SU-DHL-6 (cell line): ENCODE results near the gene PUS10.

Experiments
- H2AFZ ChIP-seq: fragments of 200-600 bp; sonication (generic); 2 replicates; pipeline ENCODE4 v1.6.1; 2014; ENCODE audit warnings: low read depth, mild to moderate bottlenecking, moderate library complexity, mixed read lengths, antibody characterized with exemption, low read length; ENCODE audit not compliant: severe bottlenecking
- H3F3A ChIP-seq: fragments of 200-600 bp; shearing (Covaris generic); 2 replicates; pipeline ENCODE4 v1.6.0; 2016; ENCODE audit warnings: antibody characterized with exemption, mild to moderate bottlenecking; ENCODE audit not compliant: insufficient read depth
- H3K27ac ChIP-seq: fragments of 200-600 bp; sonication (generic); 2 replicates; pipeline ENCODE4 v1.5.1; 2016; ENCODE audit warnings: low read depth, mild to moderate bottlenecking, low read length, moderate library complexity, mixed read lengths
- H3K27me3 ChIP-seq: fragments of 200-600 bp; sonication (generic), shearing (Covaris generic); 2 replicates; pipeline ENCODE4 v1.6.0; 2014; ENCODE audit warnings: mild to moderate bottlenecking, low read length
- H3K36me3 ChIP-seq: fragments of 200-600 bp; sonication (generic); 2 replicates; pipeline ENCODE4 v1.6.1; 2014; ENCODE audit warnings: mild to moderate bottlenecking, low read length, mixed read lengths
- H3K4me2 ChIP-seq: fragments of 300-600, 200-600 bp; shearing (Covaris generic), sonication (generic); 2 replicates; pipeline ENCODE4 v1.6.0; 2014; ENCODE audit warnings: low read length, low read depth, mild to moderate bottlenecking; ENCODE audit not compliant: poor library complexity, severe bottlenecking
- H3K4me3 ChIP-seq: fragments of 200-600 bp; sonication (generic); 2 replicates; pipeline ENCODE4 v1.5.1; 2014; ENCODE audit warnings: antibody characterized with exemption, low read length, mild to moderate bottlenecking, mixed read lengths; ENCODE audit not compliant: insufficient read depth, poor library complexity, severe bottlenecking
- H3K79me2 ChIP-seq: fragments of 200-600 bp; sonication (generic); 2 replicates; pipeline ENCODE4 v1.6.1; 2014; ENCODE audit warnings: mild to moderate bottlenecking, low read length, moderate library complexity; ENCODE audit not compliant: insufficient read depth
- H3K9ac ChIP-seq: fragments of 200-600 bp; sonication (generic); 2 replicates; pipeline ENCODE4 v1.7.0; 2014; ENCODE audit warnings: mild to moderate bottlenecking, low read length
- H3K9me2 ChIP-seq: fragments of 200-600 bp; sonication (generic); replicated peaks from 2 replicates; pipeline ENCODE4 v1.6.1; 2014; ENCODE audit warnings: low read length; ENCODE audit not compliant: insufficient read depth
- H3K9me3 ChIP-seq: fragments of 200-600 bp; sonication (generic); 2 replicates; pipeline ENCODE4 v1.6.1; 2014; ENCODE audit warnings: low read length, mixed read lengths; ENCODE audit not compliant: insufficient read depth
- H4K20me1 ChIP-seq: fragments of 200-600 bp; sonication (generic); 2 replicates; pipeline ENCODE4 v1.6.1; 2014; ENCODE audit warnings: low read depth, mild to moderate bottlenecking, antibody characterized with exemption, low read length, moderate library complexity, mixed read lengths
- CTCF ChIP-seq: fragments of 200-600 bp; sonication (generic); IDR thresholded peaks from one replicate; pipeline ENCODE4 v1.5.1; 2017; ENCODE audit warnings: antibody characterized with exemption, mild to moderate bottlenecking, low read length, moderate library complexity; ENCODE audit not compliant: insufficient read depth, poor library complexity, severe bottlenecking
- EZH2phosphoT487 ChIP-seq: fragments of 200-600 bp; sonication (generic), shearing (Covaris generic); conservative IDR thresholded peaks from 2 replicates; pipeline ENCODE4 v1.6.1; 2018; ENCODE audit warnings: mild to moderate bottlenecking, antibody characterized with exemption, low read length, moderate library complexity, mixed read lengths

PUS10 gene

GRCh38 chr2:61005736-61006135 lies 12.3 kb downstream of the PUS10 start:
- no peaks in the 10 kb centered on the region for H3K9me3 ChIP-seq
- H3K27me3 ChIP-seq = no peaks in the 10 kb centered on the region
- no peak overlapping the region for H3K4me2 ChIP-seq
- no peak overlapping the region for H2AFZ ChIP-seq
- TF ChIP-seq EZH2phosphoT487 = no peak
- no peak for TF ChIP-seq CTCF
- no peak overlapping the region for H3K4me3 ChIP-seq
- no peaks in the 10 kb centered on the region for H4K20me1 ChIP-seq
- no peaks in the 10 kb centered on the region for H3K79me2 ChIP-seq
- 0 out of 2 replicates have a peak, but pooled peaks cover 4% of the 10 kb centered on the region for H3F3A ChIP-seq
- peaks cover 2% of the 10 kb centered on the region; the same call in 1 of the 2 replicates for H3K36me3 ChIP-seq
- no peak overlapping the region; the same call in 1 of the 2 replicates for H3K27ac ChIP-seq
- H3K9me2 ChIP-seq = no peaks in the 10 kb centered on the region
- H3K9ac ChIP-seq = no peak overlapping the region

- TF ChIP-seq EZH2phosphoT487 (no peak), CTCF (peak; percentile 50)
Observed at GRCh38 chr2:60998628-60999545, 19.2 kb downstream of the PUS10 start.

GRCh38 chr2:60994131-60994530 lies 23.9 kb downstream of the PUS10 start:
- Histone ChIP-seq H3K4me2 (peak overlapping the region; percentile 87), H3K4me3 (no peak overlapping the region), H3K9ac (peak overlapping the region; percentile 59), H3F3A (peaks cover 88% of the 10 kb centered on the region), H3K27ac (peak overlapping the region; percentile 96), H3K9me3 (peaks cover 13% of the 10 kb centered on the region), H4K20me1 (no peaks in the 10 kb centered on the region), H3K79me2 (no peaks in the 10 kb centered on the region), H3K36me3 (peaks cover 9% of the 10 kb centered on the region), H2AFZ (no peak overlapping the region), H3K27me3 (no peaks in the 10 kb centered on the region), H3K9me2 (no peaks in the 10 kb centered on the region)
- no peak for TF ChIP-seq CTCF
- no peak for TF ChIP-seq EZH2phosphoT487

More at GRCh38 chr2:60998628-60999545, 19.2 kb downstream of the PUS10 start:
- no peaks in the 10 kb centered on the region for H3K27me3 ChIP-seq
- H3K9me2 ChIP-seq = no peaks in the 10 kb centered on the region
- no peak overlapping the region for H2AFZ ChIP-seq
- H3K27ac ChIP-seq = peak overlapping the region; percentile 96
- H4K20me1 ChIP-seq = no peaks in the 10 kb centered on the region
- H3K9me3 ChIP-seq = no peaks in the 10 kb centered on the region
- peak overlapping the region; percentile 39 for H3K4me2 ChIP-seq
- H3F3A ChIP-seq = peaks cover 62% of the 10 kb centered on the region
- peak overlapping the region; percentile 59; the same call in 1 of the 2 replicates for H3K9ac ChIP-seq
- no peak overlapping the region for H3K4me3 ChIP-seq
- no peaks in the 10 kb centered on the region for H3K79me2 ChIP-seq
- H3K36me3 ChIP-seq = no peaks in the 10 kb centered on the region
